ENCODE results near the gene C4orf54. TPM values are rescaled to one million over a fixed set of nuclear protein-coding genes. Genes with fewer than 3 reads are reported as not detected.

The C4orf54 gene
- total RNA-seq, 2 experiments from 2014 or later = not detected

DNA sequence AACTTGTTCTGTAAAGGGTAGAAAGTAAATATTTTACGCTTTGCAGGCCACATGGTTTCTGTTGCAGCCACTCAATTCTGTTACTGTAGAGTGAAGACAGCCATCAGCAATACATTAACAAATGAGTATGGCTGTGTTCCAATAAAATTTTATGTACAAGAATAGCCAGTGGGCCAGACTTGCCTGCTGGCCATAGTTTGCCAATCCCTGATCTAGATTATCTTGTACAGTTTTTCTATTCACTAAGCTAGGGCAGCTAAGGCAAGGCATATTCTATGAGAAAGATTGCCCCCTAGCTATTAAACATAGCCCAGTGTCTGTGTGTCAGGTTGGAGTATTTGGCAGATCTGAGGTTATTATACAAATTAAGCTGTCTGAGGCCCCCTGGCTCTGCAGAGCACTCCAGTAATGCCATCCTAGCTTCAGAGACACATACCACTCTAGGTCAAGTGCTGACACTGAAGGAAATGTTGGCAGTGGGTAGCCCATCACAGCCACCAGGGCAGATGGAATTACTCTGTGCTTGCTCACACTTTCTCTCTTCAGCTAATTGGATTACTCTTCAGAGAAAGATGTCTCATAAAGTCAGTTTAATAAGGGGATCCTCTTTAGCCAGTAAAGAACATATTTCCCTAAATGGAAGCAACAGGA, 42.3 kb downstream of the C4orf54 start:
- ChIA-PET POLR2A (interaction anchor here (0.7 kb wide), 1 partner anchor 33 kb away, joined by 10 read pairs; no protein-coding TSS in a partner anchor), CTCF (interaction anchor here (0.6 to 2.1 kb wide), 5 partner anchors 26 to 559 kb away, joined by 3 to 11 read pairs (median 4); no protein-coding TSS in a partner anchor)
- Mint-ChIP-seq H3K27me3 (peaks cover 7% of the 10 kb centered on the region), H3K4me3 (no peak overlapping the region), H3K4me1 (no peaks in the 10 kb centered on the region), H3K36me3 (ENCODE audit: low read depth) (no peaks in the 10 kb centered on the region), H3K27ac (no peak overlapping the region), H3K9me3 (ENCODE audit: low read depth) (no peaks in the 10 kb centered on the region)
- ATAC-seq (no peak), DNase-seq (no peak)
- intact Hi-C loops (cut with DNase I, micrococcal nuclease) = no loop called here

DNA sequence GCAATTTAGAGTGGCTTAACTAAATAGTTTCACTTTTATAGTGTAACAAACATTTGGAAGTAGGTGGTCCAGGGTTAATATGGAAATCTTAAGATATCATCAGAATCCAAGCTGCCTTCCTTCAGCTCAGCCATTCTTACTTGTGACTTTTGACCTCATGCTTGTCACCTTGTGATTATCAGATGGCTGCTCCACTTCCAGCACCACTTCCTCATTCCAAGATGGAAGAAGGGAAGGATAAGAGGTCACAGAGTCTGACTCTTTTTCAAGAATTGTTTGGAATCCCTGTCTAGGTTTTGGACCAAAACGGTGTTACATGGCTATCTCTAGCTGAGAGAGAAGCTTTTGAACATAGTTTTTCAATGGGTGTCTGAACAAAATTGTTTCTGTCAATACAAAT, 43.1 kb downstream of the C4orf54 start:
- no peaks in the 10 kb centered on the region for H3K36me3 Mint-ChIP-seq (ENCODE audit: low read depth)
- peaks cover 7% of the 10 kb centered on the region for H3K27me3 Mint-ChIP-seq
- POLR2A ChIA-PET = interaction anchor here (0.7 kb wide), 1 partner anchor 73 kb away, joined by 3 read pairs; no protein-coding TSS in a partner anchor
- intact Hi-C loops (cut with DNase I, micrococcal nuclease) = no loop called here
- no peak overlapping the region for H3K27ac Mint-ChIP-seq
- H3K9me3 Mint-ChIP-seq (ENCODE audit: low read depth) = no peaks in the 10 kb centered on the region
- no peak overlapping the region for H3K4me3 Mint-ChIP-seq
- no peak for DNase-seq
- CTCF ChIA-PET = interaction anchor here (0.6 to 2.1 kb wide), 4 partner anchors 155 to 469 kb away, joined by 3 to 11 read pairs (median 3); no protein-coding TSS in a partner anchor
- no peaks in the 10 kb centered on the region for H3K4me1 Mint-ChIP-seq
- no peak for ATAC-seq

DNA sequence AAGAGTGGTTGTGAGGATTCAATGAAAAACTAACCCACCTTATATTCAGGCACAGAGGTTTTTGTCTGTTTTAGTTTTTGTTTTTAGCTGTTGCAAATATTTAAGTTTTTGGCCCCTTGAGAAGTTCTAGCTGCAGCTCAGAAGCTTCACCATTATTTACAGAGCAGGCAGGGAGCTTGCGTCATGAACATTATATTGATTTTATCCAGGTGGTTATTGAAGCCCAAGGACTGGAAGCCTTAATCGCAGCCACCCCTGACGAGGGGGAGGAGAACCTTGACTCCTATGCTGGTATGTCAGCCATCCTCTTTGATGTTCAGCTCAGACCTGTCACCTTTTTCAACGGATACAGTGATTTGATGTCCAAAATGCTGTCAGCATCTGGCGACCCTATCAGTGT, 44.9 kb downstream of the C4orf54 start:
- H3K4me1 Mint-ChIP-seq = no peaks in the 10 kb centered on the region
- no peaks in the 10 kb centered on the region for H3K9me3 Mint-ChIP-seq (ENCODE audit: low read depth)
- POLR2A ChIA-PET = no interaction called here
- peaks cover 13% of the 10 kb centered on the region for H3K27me3 Mint-ChIP-seq
- CTCF ChIA-PET = interaction anchor here (0.6 to 1.4 kb wide), 3 partner anchors 17 to 336 kb away, joined by 3 to 7 read pairs (median 6); no protein-coding TSS in a partner anchor
- no peak overlapping the region for H3K27ac Mint-ChIP-seq
- ATAC-seq = no peak
- intact Hi-C loops (cut with DNase I, micrococcal nuclease) = no loop called here
- no peak for DNase-seq
- H3K36me3 Mint-ChIP-seq (ENCODE audit: low read depth) = no peaks in the 10 kb centered on the region
- H3K4me3 Mint-ChIP-seq = no peak overlapping the region

DNA sequence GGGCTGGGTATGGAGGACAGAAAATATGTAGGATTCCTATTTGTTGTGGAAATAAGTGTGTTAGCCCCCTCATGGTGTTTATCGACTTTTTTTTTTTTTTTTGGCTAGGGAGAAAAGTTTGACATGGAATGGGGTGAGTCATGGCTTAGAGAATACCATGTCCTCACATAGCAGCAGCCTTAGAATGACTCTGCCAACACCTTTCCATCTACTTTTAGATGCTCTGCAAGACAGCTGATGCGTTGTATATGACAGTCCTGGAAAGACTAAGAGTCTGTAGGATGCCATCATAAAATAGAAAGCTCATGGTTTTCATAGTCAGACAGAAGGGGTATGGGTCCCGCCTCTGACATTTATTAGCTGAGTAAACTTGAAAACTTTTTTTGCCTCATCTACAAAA, 45.3 kb downstream of the C4orf54 start:
- Mint-ChIP-seq H3K9me3 (ENCODE audit: low read depth) (no peaks in the 10 kb centered on the region), H3K36me3 (ENCODE audit: low read depth) (no peaks in the 10 kb centered on the region), H3K4me3 (no peak overlapping the region), H3K27ac (no peak overlapping the region), H3K4me1 (no peaks in the 10 kb centered on the region), H3K27me3 (peaks cover 15% of the 10 kb centered on the region)
- ChIA-PET POLR2A (no interaction called here), CTCF (interaction anchor here (0.6 to 1.4 kb wide), 3 partner anchors 16 to 337 kb away, joined by 3 to 7 read pairs (median 6); no protein-coding TSS in a partner anchor)
- DNase-seq (no peak), ATAC-seq (no peak)
- intact Hi-C loops (cut with DNase I, micrococcal nuclease) = no loop called here

DNA sequence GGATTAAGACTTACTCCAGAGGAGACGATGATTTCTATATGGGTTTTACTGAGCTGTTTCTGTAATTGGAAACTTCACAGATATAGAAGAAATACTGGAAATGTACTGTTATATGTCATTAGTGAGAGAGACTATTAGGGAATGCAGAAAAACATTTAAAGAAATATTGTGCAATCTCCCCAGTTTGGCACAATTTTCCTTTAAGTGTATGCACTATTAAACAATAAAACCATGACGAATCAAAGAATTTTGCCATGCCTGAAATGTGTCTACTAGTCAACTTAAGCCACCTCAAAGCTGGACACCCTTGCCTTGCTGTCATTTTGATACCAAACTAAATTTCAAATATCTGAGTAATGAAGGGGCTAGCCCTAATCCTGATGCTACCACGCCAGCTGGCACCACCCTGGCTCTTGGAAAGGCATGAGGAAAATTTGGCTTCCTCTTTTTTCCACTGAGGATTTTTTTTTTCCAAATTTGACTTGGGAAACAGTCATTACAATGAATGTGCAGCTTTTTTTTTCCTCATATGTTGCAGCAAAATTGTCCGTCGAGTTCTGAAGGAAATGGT, 46.9 kb downstream of the C4orf54 start:
- POLR2A ChIA-PET = no interaction called here
- no peak for DNase-seq
- intact Hi-C loops (cut with DNase I, micrococcal nuclease) = no loop called here
- H3K9me3 Mint-ChIP-seq (ENCODE audit: low read depth) = no peaks in the 10 kb centered on the region
- CTCF ChIA-PET = interaction anchor here (0.9 to 1.7 kb wide), 2 partner anchors 9 to 97 kb away, joined by 3 to 4 read pairs; no protein-coding TSS in a partner anchor
- H3K27me3 Mint-ChIP-seq = peaks cover 18% of the 10 kb centered on the region
- H3K27ac Mint-ChIP-seq = no peak overlapping the region
- no peak overlapping the region for H3K4me3 Mint-ChIP-seq
- no peaks in the 10 kb centered on the region for H3K4me1 Mint-ChIP-seq
- ATAC-seq = no peak
- no peaks in the 10 kb centered on the region for H3K36me3 Mint-ChIP-seq (ENCODE audit: low read depth)

DNA sequence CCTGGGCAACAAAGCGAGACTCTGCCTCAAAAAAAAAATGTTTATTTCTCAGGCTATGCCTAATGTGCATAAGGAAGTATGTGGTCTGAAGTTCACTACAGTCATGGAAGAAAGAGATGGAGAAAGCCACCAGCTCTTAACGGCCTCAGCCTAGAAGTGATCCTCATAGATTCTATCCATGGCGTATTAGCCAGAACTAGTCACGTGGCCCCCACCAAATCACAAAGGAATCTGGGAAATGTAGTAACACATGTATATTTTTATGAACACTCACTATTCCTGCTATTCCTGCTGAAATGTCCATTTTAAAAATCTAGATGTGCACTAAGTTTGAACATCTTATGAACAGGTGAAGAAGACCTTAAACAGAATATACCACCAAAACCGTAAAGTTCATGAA, 49.2 kb downstream of the C4orf54 start:
- Mint-ChIP-seq H3K27ac (no peak overlapping the region), H3K36me3 (ENCODE audit: low read depth) (no peaks in the 10 kb centered on the region), H3K9me3 (ENCODE audit: low read depth) (no peaks in the 10 kb centered on the region), H3K4me1 (no peaks in the 10 kb centered on the region), H3K27me3 (peaks cover 19% of the 10 kb centered on the region), H3K4me3 (no peak overlapping the region)
- DNase-seq = no peak
- intact Hi-C loops (cut with DNase I, micrococcal nuclease) = no loop called here
- ATAC-seq = no peak
- POLR2A ChIA-PET = no interaction called here
- CTCF ChIA-PET = no interaction called here

Other genes starting within 250 kb of the C4orf54 start
- not detected for gene ADH7, start 222.5 kb downstream of the C4orf54 start, total RNA-seq
- gene C4orf17, start 146.8 kb downstream of the C4orf54 start, total RNA-seq = not detected
- gene TRMT10A, start 93.8 kb downstream of the C4orf54 start, total RNA-seq = 1 to 10 TPM; 7.8 to 9.8 TPM
- gene MTTP, start 83.0 kb downstream of the C4orf54 start, total RNA-seq = under 1 TPM; 0.16 to 0.25 TPM
- gene DAPP1, start 159.0 kb upstream of the C4orf54 start, total RNA-seq = 10 to 100 TPM; 24.7 to 25.9 TPM
- gene LAMTOR3, start 236.6 kb upstream of the C4orf54 start, total RNA-seq = 10 to 100 TPM; 28.5 to 30.4 TPM

All from activated CD4-positive, alpha-beta T cell treated with anti-CD3 and anti-CD28 coated beads for 36 hours (primary cell).